Measurements from ENCODE around the gene FKBP1A.
A peak's percentile ranks its signal among the peaks of the same experiment; 100 is the strongest.

The FKBP1A gene

GRCh38 chr20:1368448-1369199 lies 24.2 kb downstream of the FKBP1A start:
- no peak for DNase-seq (ENCODE audit: low read depth)
- TF ChIP-seq CTCF (conservative IDR thresholded peaks at IDR 0.05; ENCODE audit: low read depth, low read length) = no peak
- no peak overlapping the region for H3K4me3 ChIP-seq (ENCODE audit: low read length)

GRCh38 chr20:1367479-1367878 lies 25.4 kb downstream of the FKBP1A start:
- no peak for TF ChIP-seq CTCF (conservative IDR thresholded peaks at IDR 0.05; ENCODE audit: low read depth, low read length)
- H3K4me3 ChIP-seq (ENCODE audit: low read length) = no peak overlapping the region
- no peak for DNase-seq (ENCODE audit: low read depth)

- no peak for TF ChIP-seq CTCF (conservative IDR thresholded peaks at IDR 0.05; ENCODE audit: low read depth, low read length)
- no peak for DNase-seq (ENCODE audit: low read depth)
- no peak overlapping the region for H3K4me3 ChIP-seq (ENCODE audit: low read length)
Measured at GRCh38 chr20:1364106-1364505, 28.7 kb downstream of the FKBP1A start.

- H3K4me3 ChIP-seq (ENCODE audit: low read length) = no peak overlapping the region
- TF ChIP-seq CTCF (conservative IDR thresholded peaks at IDR 0.05; ENCODE audit: low read depth, low read length) = no peak
- DNase-seq (ENCODE audit: low read depth) = no peak
Measured at GRCh38 chr20:1363522-1363921, 29.3 kb downstream of the FKBP1A start.

GRCh38 chr20:1362484-1362883 lies 30.4 kb downstream of the FKBP1A start:
- no peak for TF ChIP-seq CTCF (conservative IDR thresholded peaks at IDR 0.05; ENCODE audit: low read depth, low read length)
- H3K4me3 ChIP-seq (ENCODE audit: low read length) = no peak overlapping the region
- no peak for DNase-seq (ENCODE audit: low read depth)

GRCh38 chr20:1360094-1360846 lies 32.6 kb downstream of the FKBP1A start:
- no peak for DNase-seq (ENCODE audit: low read depth)
- TF ChIP-seq CTCF (conservative IDR thresholded peaks at IDR 0.05; ENCODE audit: low read depth, low read length) = peak; percentile 12
- H3K4me3 ChIP-seq (ENCODE audit: low read length) = no peak overlapping the region

Data from retinal pigment epithelial cell (primary cell).